Thyroid gland (tissue), 4 donors: ENCODE data around the gene STXBP5L. TPM values are rescaled to one million over a fixed set of nuclear protein-coding genes. Genes with fewer than 3 reads are reported as not detected.
A peak's percentile ranks its signal among the peaks of the same experiment; 100 is the strongest.
"Not testable (repeated sequence)": the region's sequence is repeated elsewhere in the genome, so short reads cannot be mapped to it uniquely, and the experiment has no call there.

ENCODE experiments used
- DNase-seq, 2 donors: peaks; one replicate each; pipeline ENCODE4 v3.0.0-alpha.2; 2019
- H3K27ac ChIP-seq, 3 donors: fragments of 200-600 bp; sonication (generic); 1 replicate in 2 of 3; 2 replicates in 1 of 3; pipeline ENCODE4 v1.5.1; 2016 to 2019; ENCODE audit warnings: mild to moderate bottlenecking in 1 of 3, moderate library complexity in 1 of 3
- H3K27me3 ChIP-seq: fragments of 200-600 bp; sonication (generic); one replicate; pipeline ENCODE4 v1.5.1; 2019
- H3K36me3 ChIP-seq, 2 donors: fragments of 200-600 bp; sonication (generic); one replicate each; pipeline ENCODE4 v1.5.1; 2016 to 2019
- H3K4me1 ChIP-seq, 2 donors: fragments of 200-600 bp; sonication (generic); one replicate each; pipeline ENCODE4 v1.5.1; 2017 to 2019
- H3K4me3 ChIP-seq, 3 donors: fragments of 200-600 bp; sonication (generic); replicated peaks in 1 of 3; 1 replicate in 2 of 3; 2 replicates in 1 of 3; pipeline ENCODE4 v1.5.1; 2016; ENCODE audit warnings: mild to moderate bottlenecking in 1 of 3
- H3K9me3 ChIP-seq: fragments of 200-600 bp; sonication (generic); one replicate; pipeline ENCODE4 v1.5.1; 2017
- CTCF ChIP-seq, 6 experiments: fragments of 200-600 bp in 3 of 6; fragments of 450-650 bp in 3 of 6; sonication (generic) in 3 of 6; IDR thresholded peaks; one replicate each; pipeline ENCODE4 v1.5.1; 2016 to 2019; ENCODE audit warnings: antibody characterized with exemption in 6 of 6, mild to moderate bottlenecking in 2 of 6, inconsistent platforms in 1 of 6, moderate library complexity in 1 of 6
- POLR2A ChIP-seq, 2 donors: fragments of 450-650 bp; IDR thresholded peaks; one replicate each; pipeline ENCODE4 v1.6.1; 2017; ENCODE audit warnings: antibody characterized with exemption in 2 of 2, mild to moderate bottlenecking in 2 of 2, moderate library complexity in 1 of 2
- WGBS, 2 donors: methylation state at CpG; one replicate each; pipeline ENCODE4 v1.1.5; 2017; 5-methylcytosine and 5-hydroxymethylcytosine counted together
- intact Hi-C: fragments of 100-400 bp; cut with DNase I; formaldehyde crosslinking; loops from one replicate; pipeline ENCODE4 v1.15.1; 2023
- total RNA-seq, 4 donors: library from RNA; depleted of rRNA; stranded (reverse); fragments of >200 nt; gene quantifications; one replicate each; pipeline ENCODE4 v1.2.3, GENCODE V29; 2016

Gene STXBP5L
- total RNA-seq, 4 donors from 2014 or later: 8.9 to 24.9 (median 21.9) TPM

GRCh38 chr3:121431726-121432517 is 523.9 kb downstream of the STXBP5L start:
- H3K27ac ChIP-seq: peak overlapping the region in 1 of 3 donors; percentile 27
- peak; percentile 57 for DNase-seq
- peaks cover 0 to 6% of the 10 kb centered on the region in 2 donors for H3K4me1 ChIP-seq
- WGBS, 2 donors: 68 to 69% methylated on average over 5 of the region's 5 CpGs
- H3K9me3 ChIP-seq: no peaks in the 10 kb centered on the region
- TF ChIP-seq CTCF (IDR thresholded peaks at IDR 0.05) (no peak), POLR2A (IDR thresholded peaks at IDR 0.05) (no peak)
- intact Hi-C loops: no loop called here
- H3K36me3 ChIP-seq: no peaks in the 10 kb centered on the region
- H3K27me3 ChIP-seq: no peaks in the 10 kb centered on the region
- H3K4me3 ChIP-seq: peak overlapping the region in 1 of 3 donors; percentile 1

- Histone ChIP-seq H3K9me3 (no peaks in the 10 kb centered on the region), H3K27ac (no peak overlapping the region), H3K4me3 (no peak overlapping the region), H3K27me3 (no peaks in the 10 kb centered on the region), H3K36me3 (no peaks in the 10 kb centered on the region), H3K4me1 (peaks cover 0 to 6% of the 10 kb centered on the region in 2 donors)
- intact Hi-C loops: no loop called here
- WGBS, 2 donors: 68 to 74% methylated on average over 2 of the region's 2 CpGs
- TF ChIP-seq CTCF (IDR thresholded peaks at IDR 0.05) (no peak), POLR2A (IDR thresholded peaks at IDR 0.05) (no peak)
- DNase-seq: no peak
These were observed 528.1 kb downstream of the STXBP5L start for GRCh38 chr3:121436074-121436473.

GRCh38 chr3:121436641-121437040 is 528.6 kb downstream of the STXBP5L start:
- intact Hi-C loops: no loop called here
- Histone ChIP-seq H3K4me3 (no peak overlapping the region), H3K27me3 (no peaks in the 10 kb centered on the region), H3K36me3 (no peaks in the 10 kb centered on the region), H3K27ac (no peak overlapping the region), H3K9me3 (no peaks in the 10 kb centered on the region), H3K4me1 (peaks cover 0 to 6% of the 10 kb centered on the region in 2 donors)
- DNase-seq: peak in 1 of 2 donors; percentile 37
- TF ChIP-seq POLR2A (IDR thresholded peaks at IDR 0.05) (no peak), CTCF (IDR thresholded peaks at IDR 0.05) (no peak)
- WGBS, 2 donors: 66 to 69% methylated on average over 3 of the region's 3 CpGs

GRCh38 chr3:121443456-121443855 is 535.5 kb downstream of the STXBP5L start:
- Histone ChIP-seq H3K4me3 (no peak overlapping the region), H3K27ac (no peak overlapping the region), H3K36me3 (no peaks in the 10 kb centered on the region), H3K27me3 (no peaks in the 10 kb centered on the region), H3K4me1 (no peaks in the 10 kb centered on the region), H3K9me3 (no peaks in the 10 kb centered on the region)
- no peak for DNase-seq
- intact Hi-C loops: no loop called here
- WGBS, 2 donors: 94 to 96% methylated on average over 1 of the region's 1 CpG
- TF ChIP-seq POLR2A (IDR thresholded peaks at IDR 0.05) (no peak), CTCF (IDR thresholded peaks at IDR 0.05) (no peak)

GRCh38 chr3:121451752-121452151 is 543.7 kb downstream of the STXBP5L start:
- H3K4me1 ChIP-seq, H3K4me3 ChIP-seq, H3K9me3 ChIP-seq, H3K27ac ChIP-seq, H3K36me3 ChIP-seq, DNase-seq, intact Hi-C loops, H3K27me3 ChIP-seq: not testable (repeated sequence)
- WGBS, 2 donors: 89 to 90% methylated on average over 12 of the region's 12 CpGs
